MG63 (cell line): Measurements from ENCODE around the gene TMEM100. TPM values are rescaled to one million over a fixed set of nuclear protein-coding genes. Genes with fewer than 3 reads are reported as not detected.

Experiments used
- DNase-seq: peaks from one replicate; pipeline ENCODE4 v3.0.0-alpha.2; 2020
- H3K27me3 ChIP-seq: fragments of 250-450 bp; sonication (Bioruptor Pico); 2 replicates; pipeline ENCODE4 v1.5.1; 2020; ENCODE audit warnings: mild to moderate bottlenecking, moderate library complexity
- H3K36me3 ChIP-seq: fragments of 250-450 bp; sonication (Bioruptor Pico); 2 replicates; pipeline ENCODE4 v1.5.1; 2020; ENCODE audit warnings: mild to moderate bottlenecking, moderate library complexity
- H3K4me3 ChIP-seq: fragments of 250-450 bp; sonication (Bioruptor Pico); 2 replicates; pipeline ENCODE4 v1.5.1; 2020; ENCODE audit warnings: mild to moderate bottlenecking, moderate library complexity
- H3K9me3 ChIP-seq: fragments of 250-450 bp; sonication (Bioruptor Pico); 2 replicates; pipeline ENCODE4 v1.5.1; 2020; ENCODE audit warnings: mild to moderate bottlenecking, moderate library complexity
- total RNA-seq: library from RNA; depleted of rRNA; stranded (reverse); fragments of >200 nt; shearing (Covaris generic); gene quantifications from 2 replicates; pipeline ENCODE4 v1.2.3, GENCODE V29; 2014; ENCODE audit warnings: low replicate concordance

Gene TMEM100
- total RNA-seq, 1 experiment from 2014 or later, result not detected

- no peak for DNase-seq
- Histone ChIP-seq H3K27me3 (no peaks in the 10 kb centered on the region; the same call in 1 of the 2 replicates), H3K4me3 (peak overlapping the region; percentile 12; the same call in 1 of the 2 replicates), H3K9me3 (no peaks in the 10 kb centered on the region), H3K36me3 (no peaks in the 10 kb centered on the region)
Measured at GRCh38 chr17:55708175-55708974, 14.3 kb downstream of the TMEM100 start.

- H3K36me3 ChIP-seq, result no peaks in the 10 kb centered on the region
- no peak overlapping the region for H3K4me3 ChIP-seq
- no peak for DNase-seq
- no peaks in the 10 kb centered on the region; the same call in 1 of the 2 replicates for H3K27me3 ChIP-seq
- no peaks in the 10 kb centered on the region for H3K9me3 ChIP-seq
Measured at GRCh38 chr17:55706808-55707773, 15.6 kb downstream of the TMEM100 start.

- Histone ChIP-seq H3K9me3 (no peaks in the 10 kb centered on the region), H3K27me3 (no peaks in the 10 kb centered on the region; the same call in 1 of the 2 replicates), H3K4me3 (no peak overlapping the region), H3K36me3 (no peaks in the 10 kb centered on the region)
- no peak for DNase-seq
Measured at GRCh38 chr17:55705847-55706246, 16.8 kb downstream of the TMEM100 start.

- DNase-seq, result no peak
- no peaks in the 10 kb centered on the region for H3K36me3 ChIP-seq
- no peaks in the 10 kb centered on the region; the same call in 1 of the 2 replicates for H3K27me3 ChIP-seq
- no peak overlapping the region for H3K4me3 ChIP-seq
- H3K9me3 ChIP-seq, result no peaks in the 10 kb centered on the region
Measured at GRCh38 chr17:55704401-55704800, 18.3 kb downstream of the TMEM100 start.

GRCh38 chr17:55702150-55702549 is 20.5 kb downstream of the TMEM100 start:
- no peak overlapping the region for H3K4me3 ChIP-seq
- no peaks in the 10 kb centered on the region for H3K36me3 ChIP-seq
- no peak for DNase-seq
- H3K27me3 ChIP-seq, result no peaks in the 10 kb centered on the region; the same call in 1 of the 2 replicates
- no peaks in the 10 kb centered on the region for H3K9me3 ChIP-seq

- no peaks in the 10 kb centered on the region for H3K9me3 ChIP-seq
- H3K4me3 ChIP-seq, result no peak overlapping the region
- H3K27me3 ChIP-seq, result peaks cover 2% of the 10 kb centered on the region; the same call in 1 of the 2 replicates
- no peaks in the 10 kb centered on the region for H3K36me3 ChIP-seq
- DNase-seq, result no peak
Measured at GRCh38 chr17:55699181-55699860, 23.3 kb downstream of the TMEM100 start.

GRCh38 chr17:55694286-55694910 is 28.3 kb downstream of the TMEM100 start:
- Histone ChIP-seq H3K9me3 (no peaks in the 10 kb centered on the region), H3K27me3 (peaks cover 2% of the 10 kb centered on the region; the same call in 1 of the 2 replicates), H3K4me3 (no peak overlapping the region), H3K36me3 (no peaks in the 10 kb centered on the region)
- DNase-seq, result no peak

- Histone ChIP-seq H3K36me3 (no peaks in the 10 kb centered on the region), H3K27me3 (peaks cover 2% of the 10 kb centered on the region; the same call in 1 of the 2 replicates)
- peak; percentile 33 for DNase-seq
Measured at GRCh38 chr17:55693254-55694216, 29.1 kb downstream of the TMEM100 start.

GRCh38 chr17:55692276-55692675 is 30.4 kb downstream of the TMEM100 start:
- no peak overlapping the region for H3K4me3 ChIP-seq
- H3K9me3 ChIP-seq, result no peaks in the 10 kb centered on the region
- DNase-seq, result no peak
- H3K27me3 ChIP-seq, result peaks cover 2% of the 10 kb centered on the region; the same call in 1 of the 2 replicates
- no peaks in the 10 kb centered on the region for H3K36me3 ChIP-seq

More at GRCh38 chr17:55693254-55694216, 29.1 kb downstream of the TMEM100 start:
- Histone ChIP-seq H3K4me3 (no peak overlapping the region), H3K9me3 (no peaks in the 10 kb centered on the region)

GRCh38 chr17:55691666-55692065 is 31.0 kb downstream of the TMEM100 start:
- no peak for DNase-seq
- Histone ChIP-seq H3K4me3 (no peak overlapping the region), H3K36me3 (no peaks in the 10 kb centered on the region), H3K27me3 (peaks cover 2% of the 10 kb centered on the region; the same call in 1 of the 2 replicates), H3K9me3 (no peaks in the 10 kb centered on the region)

- no peaks in the 10 kb centered on the region; the same call in 1 of the 2 replicates for H3K27me3 ChIP-seq
- no peaks in the 10 kb centered on the region for H3K9me3 ChIP-seq
- DNase-seq, result no peak
- H3K36me3 ChIP-seq, result no peaks in the 10 kb centered on the region
- no peak overlapping the region for H3K4me3 ChIP-seq
Measured at GRCh38 chr17:55690105-55690508, 32.6 kb downstream of the TMEM100 start.

- Histone ChIP-seq H3K36me3 (no peaks in the 10 kb centered on the region), H3K4me3 (no peak overlapping the region), H3K27me3 (no peaks in the 10 kb centered on the region; the same call in 1 of the 2 replicates), H3K9me3 (no peaks in the 10 kb centered on the region)
- DNase-seq, result no peak
Measured at GRCh38 chr17:55689672-55690071, 33.0 kb downstream of the TMEM100 start.

GRCh38 chr17:55688057-55688456 is 34.6 kb downstream of the TMEM100 start:
- Histone ChIP-seq H3K9me3 (no peaks in the 10 kb centered on the region), H3K4me3 (no peak overlapping the region), H3K27me3 (no peaks in the 10 kb centered on the region; the same call in 1 of the 2 replicates), H3K36me3 (no peaks in the 10 kb centered on the region)
- no peak for DNase-seq

- no peaks in the 10 kb centered on the region; the same call in 1 of the 2 replicates for H3K27me3 ChIP-seq
Measured at GRCh38 chr17:55687037-55687436, 35.6 kb downstream of the TMEM100 start.

More at GRCh38 chr17:55687037-55687436, 35.6 kb downstream of the TMEM100 start:
- no peak overlapping the region for H3K4me3 ChIP-seq
- no peaks in the 10 kb centered on the region for H3K9me3 ChIP-seq
- no peaks in the 10 kb centered on the region for H3K36me3 ChIP-seq
- DNase-seq, result no peak
